ENCODE measurements around the gene HBG2.
"Not testable (repeated sequence)": the region's sequence is repeated elsewhere in the genome, so short reads cannot be mapped to it uniquely, and the experiment has no call there.

HBG2 gene

GRCh38 chr11:5250543-5251204 lies 3.9 kb downstream of the HBG2 start:
- no peak overlapping the region for H3K4me3 ChIP-seq (ENCODE audit: low read depth, low read length)
- DNase-seq (ENCODE audit: low read depth), result no peak
- no peak for TF ChIP-seq CTCF (IDR thresholded peaks at IDR 0.05; ENCODE audit: control insufficient read depth, extremely low read depth, insufficient read depth)

DNA sequence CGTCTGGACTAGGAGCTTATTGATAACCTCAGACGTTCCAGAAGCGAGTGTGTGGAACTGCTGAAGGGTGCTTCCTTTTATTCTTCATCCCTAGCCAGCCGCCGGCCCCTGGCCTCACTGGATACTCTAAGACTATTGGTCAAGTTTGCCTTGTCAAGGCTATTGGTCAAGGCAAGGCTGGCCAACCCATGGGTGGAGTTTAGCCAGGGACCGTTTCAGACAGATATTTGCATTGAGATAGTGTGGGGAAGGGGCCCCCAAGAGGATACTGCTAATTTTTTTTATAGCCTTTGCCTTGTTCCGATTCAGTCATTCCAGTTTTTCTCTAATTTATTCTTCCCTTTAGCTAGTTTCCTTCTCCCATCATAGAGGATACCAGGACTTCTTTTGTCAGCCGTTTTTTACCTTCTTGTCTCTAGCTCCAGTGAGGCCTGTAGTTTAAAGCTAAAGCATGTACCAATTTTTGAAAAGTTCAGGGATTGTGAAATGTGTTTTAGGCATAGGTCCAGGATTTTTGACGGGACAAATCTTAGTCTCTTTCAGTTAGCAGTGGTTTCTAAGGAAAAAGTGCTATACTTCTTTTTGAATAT lies 4.7 kb downstream of the HBG2 start, which contains the start of gene HBG1:
TSS of gene HBG1 (minus strand) at position 51 of the 590 bp plus-strand sequence. CDS start 53 bp downstream, outside the sequence.
- DNase-seq (ENCODE audit: low read depth); H3K4me3 ChIP-seq (ENCODE audit: low read depth, low read length): not testable (repeated sequence)

GRCh38 chr11:5248498-5248897 lies 6.1 kb downstream of the HBG2 start:
- DNase-seq (ENCODE audit: low read depth); H3K4me3 ChIP-seq (ENCODE audit: low read depth, low read length): not testable (repeated sequence)

DNA sequence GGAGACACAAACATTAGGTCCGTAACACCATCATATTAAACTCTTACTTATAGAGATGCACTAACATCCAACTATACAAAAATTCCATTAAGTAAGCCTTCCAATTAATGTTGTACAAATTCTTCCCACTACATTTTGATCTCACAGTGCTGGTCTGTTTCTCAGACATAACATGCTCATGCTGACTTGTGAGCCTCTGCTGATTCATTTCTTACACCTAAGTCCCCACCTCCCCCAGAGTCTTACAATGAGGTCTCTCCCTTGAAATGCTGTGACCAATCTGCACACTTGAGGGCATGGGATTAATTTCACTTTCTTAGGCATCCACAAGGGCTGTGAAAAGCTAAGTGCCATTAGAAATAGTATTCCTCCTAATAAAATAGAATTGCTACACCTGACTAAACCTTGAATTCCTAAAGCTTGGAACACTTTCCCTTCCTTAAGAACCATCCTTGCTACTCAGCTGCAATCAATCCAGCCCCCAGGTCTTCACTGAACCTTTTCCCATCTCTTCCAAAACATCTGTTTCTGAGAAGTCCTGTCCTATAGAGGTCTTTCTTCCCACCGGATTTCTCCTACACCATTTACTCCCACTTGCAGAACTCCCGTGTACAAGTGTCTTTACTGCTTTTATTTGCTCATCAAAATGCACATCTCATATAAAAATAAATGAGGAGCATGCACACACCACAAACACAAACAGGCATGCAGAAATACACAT lies 6.9 kb downstream of the HBG2 start:
- TF ChIP-seq CTCF (IDR thresholded peaks at IDR 0.05; ENCODE audit: control insufficient read depth, extremely low read depth, insufficient read depth), result no peak
- H3K4me3 ChIP-seq (ENCODE audit: low read depth, low read length), result no peak overlapping the region
- DNase-seq (ENCODE audit: low read depth), result no peak

DNA sequence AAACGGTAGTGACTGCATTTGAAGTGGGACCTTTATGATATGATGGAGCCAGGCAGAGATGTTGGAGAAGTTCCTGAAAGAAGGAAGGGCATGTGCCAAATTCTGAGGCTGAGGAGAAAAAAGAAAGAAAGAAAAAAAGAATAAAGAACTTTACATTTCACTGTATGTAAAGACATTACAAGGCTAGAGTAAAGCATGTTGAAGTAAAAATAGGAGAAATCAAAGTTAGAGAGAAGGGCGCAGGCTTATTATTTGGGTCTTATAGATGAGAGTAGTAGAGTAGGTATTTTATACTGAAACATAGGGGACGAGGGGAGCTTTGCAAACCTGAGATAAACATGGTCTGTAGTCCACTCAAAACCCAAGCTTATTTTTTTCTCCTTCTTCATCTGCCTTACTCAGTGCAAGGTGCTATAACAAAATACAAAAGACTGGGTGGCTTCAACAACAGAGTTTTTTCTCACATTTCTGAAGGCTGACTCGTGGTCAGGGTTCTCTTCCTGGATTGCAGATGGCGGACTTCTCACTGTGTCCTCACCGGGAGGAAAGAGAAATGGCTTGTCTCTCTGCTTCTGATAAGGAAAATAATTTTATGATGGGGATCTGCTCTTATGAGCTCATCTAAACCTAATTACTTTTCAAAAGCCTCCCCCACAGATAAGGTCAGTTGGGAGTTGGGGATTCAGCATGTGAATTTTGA lies 7.7 kb downstream of the HBG2 start:
- no peak overlapping the region for H3K4me3 ChIP-seq (ENCODE audit: low read depth, low read length)
- no peak for DNase-seq (ENCODE audit: low read depth)
- no peak for TF ChIP-seq CTCF (IDR thresholded peaks at IDR 0.05; ENCODE audit: control insufficient read depth, extremely low read depth, insufficient read depth)

DNA sequence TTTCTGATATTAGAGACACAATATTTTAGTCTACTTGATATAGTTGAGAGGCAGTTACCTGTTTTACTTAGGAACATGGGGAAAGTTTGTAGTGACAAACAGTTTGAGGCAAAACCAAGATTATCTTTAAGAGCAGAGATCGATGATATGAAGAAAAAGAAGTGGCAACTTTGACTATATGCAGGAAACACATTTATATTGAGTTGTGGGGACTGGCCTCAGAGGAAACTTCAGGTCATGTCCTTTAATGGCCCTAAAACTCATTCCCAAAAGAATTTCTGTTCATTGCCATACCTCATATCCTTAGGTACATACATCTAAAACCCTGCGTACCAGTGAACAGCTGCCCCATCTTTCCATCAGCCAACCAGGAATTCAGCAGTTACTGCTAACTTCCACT lies 9.4 kb downstream of the HBG2 start:
- DNase-seq (ENCODE audit: low read depth), result no peak
- no peak for TF ChIP-seq CTCF (IDR thresholded peaks at IDR 0.05; ENCODE audit: control insufficient read depth, extremely low read depth, insufficient read depth)
- H3K4me3 ChIP-seq (ENCODE audit: low read depth, low read length), result no peak overlapping the region

DNA sequence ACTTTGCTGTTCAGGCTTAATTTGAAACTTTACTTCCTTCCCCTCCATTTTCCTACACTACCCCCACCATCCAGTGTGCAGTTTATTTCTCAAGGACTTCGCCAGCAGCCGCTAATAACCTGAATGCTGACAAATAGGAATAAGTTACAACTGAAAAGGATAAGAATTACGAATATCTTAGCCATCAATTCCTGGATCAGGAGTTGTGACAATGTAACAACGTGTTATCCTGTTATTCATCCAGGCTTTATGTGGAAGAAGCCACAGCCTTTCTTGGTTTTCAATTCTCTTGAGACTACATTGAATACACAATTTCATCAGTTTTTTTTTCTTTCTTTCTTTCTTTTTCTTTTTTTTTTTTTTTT lies 10.8 kb downstream of the HBG2 start:
- no peak overlapping the region for H3K4me3 ChIP-seq (ENCODE audit: low read depth, low read length)
- no peak for DNase-seq (ENCODE audit: low read depth)
- TF ChIP-seq CTCF (IDR thresholded peaks at IDR 0.05; ENCODE audit: control insufficient read depth, extremely low read depth, insufficient read depth), result no peak
